ENCODE data around the gene DUSP18. TPM values are rescaled to one million over a fixed set of nuclear protein-coding genes. Genes with fewer than 3 reads are reported as not detected.
"Not testable (repeated sequence)": the region's sequence is repeated elsewhere in the genome, so short reads cannot be mapped to it uniquely, and the experiment has no call there.

DUSP18 gene
- polyA plus RNA-seq, 2 of the 4 experiments (the other 2 are of a cell fraction), result 3.4 to 7.2 TPM

- Histone ChIP-seq H3K9me3 (no peaks in the 10 kb centered on the region), H3K4me1 (no peaks in the 10 kb centered on the region), H3K4me3 (no peak overlapping the region), H3K4me2 (no peak overlapping the region), H3K27ac (no peak overlapping the region)
- ATAC-seq (no peak), FAIRE-seq (no peak), DNase-seq (ENCODE audit: low read depth in 1 of 2, low spot score in 1 of 2) (no peak)
- TF ChIP-seq RNF2 (IDR thresholded peaks at IDR 0.05; ENCODE audit: borderline replicate concordance, low read depth), result no peak
- TF ChIP-seq RAD21 (conservative IDR thresholded peaks at IDR 0.05 in 1 of 2, IDR thresholded peaks at IDR 0.05 in 1 of 2), result no peak
- no peak for TF ChIP-seq EHMT2 (IDR thresholded peaks at IDR 0.05; ENCODE audit: low read depth)
- TF ChIP-seq PBX3 (IDR thresholded peaks at IDR 0.05), result no peak
- TF ChIP-seq CTCF (IDR thresholded peaks at IDR 0.05), result no peak
- no peak for TF ChIP-seq POLR2AphosphoS2 (conservative IDR thresholded peaks at IDR 0.05; ENCODE audit: low read length)
- no peak for TF ChIP-seq SREBF2 (IDR thresholded peaks at IDR 0.05)
- ChIA-PET POLR2A (no interaction called here), CTCF (interaction anchor here (1.3 to 1.8 kb wide), 2 partner anchors 10 to 74 kb away, joined by 3 to 5 read pairs; no protein-coding TSS in a partner anchor)
- 75% methylated on average over 2 of the region's 2 CpGs for WGBS (ENCODE audit: missing lambda C conversion rate)
These were observed 14.2 kb upstream of the DUSP18 start for GRCh38 chr22:30681831-30682230.

- Histone ChIP-seq H3K9me3 (no peaks in the 10 kb centered on the region), H3K4me1 (no peaks in the 10 kb centered on the region), H3K27ac (no peak overlapping the region), H3K4me2 (no peak overlapping the region), H3K4me3 (no peak overlapping the region)
- ChIA-PET CTCF (interaction anchor here (1.3 to 1.8 kb wide), 2 partner anchors 10 to 74 kb away, joined by 3 to 5 read pairs; no protein-coding TSS in a partner anchor), POLR2A (no interaction called here)
- 100% methylated on average over 1 of the region's 1 CpG for WGBS (ENCODE audit: missing lambda C conversion rate)
- DNase-seq (ENCODE audit: low read depth in 1 of 2, low spot score in 1 of 2) (no peak), FAIRE-seq (no peak), ATAC-seq (no peak)
- TF ChIP-seq RFX5 (IDR thresholded peaks at IDR 0.05) (no peak), KDM1A (IDR thresholded peaks at IDR 0.05; ENCODE audit: low read depth) (no peak), FOSB (CRISPR knock-in tag; IDR thresholded peaks at IDR 0.05) (no peak), CBX8 (IDR thresholded peaks at IDR 0.05) (no peak), ATOH8 (CRISPR knock-in tag; IDR thresholded peaks at IDR 0.05; ENCODE audit: low read depth) (no peak), RARB (CRISPR knock-in tag; IDR thresholded peaks at IDR 0.05) (no peak), NR3C1 (IDR thresholded peaks at IDR 0.05) (no peak), MAX (IDR thresholded peaks at IDR 0.05) (no peak), HES2 (IDR thresholded peaks at IDR 0.05) (no peak), EHF (CRISPR knock-in tag; IDR thresholded peaks at IDR 0.05) (no peak), E2F6 (IDR thresholded peaks at IDR 0.05; ENCODE audit: borderline replicate concordance, low read depth) (no peak), PHF8 (IDR thresholded peaks at IDR 0.05; ENCODE audit: borderline replicate concordance, low read depth) (no peak), GATA3 (IDR thresholded peaks at IDR 0.05; ENCODE audit: borderline replicate concordance) (no peak), ESRRA (IDR thresholded peaks at IDR 0.05; ENCODE audit: borderline replicate concordance, low read length) (no peak), ELK1 (IDR thresholded peaks at IDR 0.05; ENCODE audit: low read depth, low read length) (no peak)
These were observed 13.5 kb upstream of the DUSP18 start for GRCh38 chr22:30680991-30681770.

GRCh38 chr22:30679895-30680690 lies 12.4 kb upstream of the DUSP18 start:
- ATAC-seq; POLR2A ChIA-PET; H3K4me2 ChIP-seq; H3K27ac ChIP-seq; H3K4me1 ChIP-seq; FAIRE-seq; H3K4me3 ChIP-seq; H3K9me3 ChIP-seq; DNase-seq (ENCODE audit: low read depth in 1 of 2, low spot score in 1 of 2): not testable (repeated sequence)
- 68% methylated on average over 10 of the region's 12 CpGs for WGBS (ENCODE audit: missing lambda C conversion rate)
- CTCF ChIA-PET, result interaction anchor here (0.6 to 2.4 kb wide), 3 partner anchors 46 to 612 kb away, joined by 3 to 9 read pairs (median 5); partner anchors contain the start of gene PIK3IP1

- H3K9me3 ChIP-seq; POLR2A ChIA-PET; FAIRE-seq; H3K4me1 ChIP-seq; DNase-seq (ENCODE audit: low read depth in 1 of 2, low spot score in 1 of 2); H3K27ac ChIP-seq; ATAC-seq; CTCF ChIA-PET; H3K4me3 ChIP-seq; H3K4me2 ChIP-seq: not testable (repeated sequence)
- whole genome bisulfite sequencing (ENCODE audit: missing lambda C conversion rate), result 64% methylated on average over 3 of the region's 3 CpGs
These were observed 8.9 kb upstream of the DUSP18 start for GRCh38 chr22:30676565-30676964.

Data from A549 (cell line).